Effector memory CD4-positive, alpha-beta T cell (primary cell): ENCODE measurements around the gene HDDC2.

Source experiments
- DNase-seq, 3 donors: peaks; one replicate each; pipeline ENCODE4 v3.0.0-alpha.2; 2020
- H3K27ac ChIP-seq: 2 replicates; pipeline ENCODE4 v1.7.0; 2013; ENCODE audit warnings: mild to moderate bottlenecking, low read length, moderate library complexity; ENCODE audit not compliant: insufficient read depth, poor library complexity, severe bottlenecking
- H3K27me3 ChIP-seq: replicated peaks from 2 replicates; pipeline ENCODE4 v1.7.0; 2013; ENCODE audit warnings: mild to moderate bottlenecking, low read length; ENCODE audit not compliant: insufficient read depth, control insufficient read depth, poor library complexity, severe bottlenecking
- H3K36me3 ChIP-seq: 2 replicates; pipeline ENCODE4 v1.7.0; 2013; ENCODE audit warnings: mild to moderate bottlenecking, low read length, moderate library complexity; ENCODE audit not compliant: control insufficient read depth, insufficient read depth
- H3K4me1 ChIP-seq: 2 replicates; pipeline ENCODE4 v1.7.0; 2013; ENCODE audit warnings: low read length, mild to moderate bottlenecking; ENCODE audit not compliant: control insufficient read depth, insufficient read depth, poor library complexity, severe bottlenecking
- H3K4me3 ChIP-seq: 2 replicates; pipeline ENCODE4 v1.7.0; 2013; ENCODE audit warnings: low read length, low read depth, mild to moderate bottlenecking; ENCODE audit not compliant: insufficient read depth, poor library complexity, severe bottlenecking
- H3K9me3 ChIP-seq: 2 replicates; pipeline ENCODE4 v1.7.0; 2013; ENCODE audit warnings: mild to moderate bottlenecking, low read length, moderate library complexity; ENCODE audit not compliant: control insufficient read depth

The HDDC2 gene

GRCh38 chr6:125246566-125246965 lies 55.2 kb downstream of the HDDC2 start:
- no peak for DNase-seq
- H3K9me3 ChIP-seq = no peaks in the 10 kb centered on the region
- H3K4me1 ChIP-seq = no peaks in the 10 kb centered on the region
- H3K27ac ChIP-seq = no peak overlapping the region
- no peaks in the 10 kb centered on the region for H3K27me3 ChIP-seq
- no peak overlapping the region for H3K4me3 ChIP-seq
- no peaks in the 10 kb centered on the region for H3K36me3 ChIP-seq

- H3K27me3 ChIP-seq = no peaks in the 10 kb centered on the region
- no peaks in the 10 kb centered on the region for H3K9me3 ChIP-seq
- no peak for DNase-seq
- H3K36me3 ChIP-seq = no peaks in the 10 kb centered on the region
- no peak overlapping the region for H3K4me3 ChIP-seq
- H3K27ac ChIP-seq = no peak overlapping the region
- H3K4me1 ChIP-seq = no peaks in the 10 kb centered on the region
These were observed 56.1 kb downstream of the HDDC2 start for GRCh38 chr6:125245523-125246264.

- H3K27ac ChIP-seq = no peak overlapping the region
- H3K4me3 ChIP-seq = no peak overlapping the region
- H3K27me3 ChIP-seq = no peaks in the 10 kb centered on the region
- no peaks in the 10 kb centered on the region for H3K4me1 ChIP-seq
- H3K9me3 ChIP-seq = no peaks in the 10 kb centered on the region
- no peaks in the 10 kb centered on the region for H3K36me3 ChIP-seq
- no peak for DNase-seq
These were observed 56.7 kb downstream of the HDDC2 start for GRCh38 chr6:125245109-125245508.

GRCh38 chr6:125237764-125238163 lies 64.0 kb downstream of the HDDC2 start:
- no peak for DNase-seq
- no peaks in the 10 kb centered on the region for H3K36me3 ChIP-seq
- H3K27me3 ChIP-seq = no peaks in the 10 kb centered on the region
- H3K4me3 ChIP-seq = no peak overlapping the region
- no peaks in the 10 kb centered on the region for H3K9me3 ChIP-seq
- no peak overlapping the region for H3K27ac ChIP-seq
- H3K4me1 ChIP-seq = no peaks in the 10 kb centered on the region

- no peak for DNase-seq
These were observed 65.0 kb downstream of the HDDC2 start for GRCh38 chr6:125236536-125237327.

GRCh38 chr6:125233202-125233601 lies 68.6 kb downstream of the HDDC2 start:
- no peaks in the 10 kb centered on the region for H3K9me3 ChIP-seq
- H3K27ac ChIP-seq = no peak overlapping the region
- H3K4me3 ChIP-seq = no peak overlapping the region
- no peaks in the 10 kb centered on the region for H3K36me3 ChIP-seq
- DNase-seq = no peak
- H3K4me1 ChIP-seq = no peaks in the 10 kb centered on the region
- H3K27me3 ChIP-seq = no peaks in the 10 kb centered on the region

More at GRCh38 chr6:125236536-125237327, 65.0 kb downstream of the HDDC2 start:
- Histone ChIP-seq H3K27me3 (no peaks in the 10 kb centered on the region), H3K4me1 (no peaks in the 10 kb centered on the region), H3K9me3 (no peaks in the 10 kb centered on the region), H3K4me3 (no peak overlapping the region), H3K27ac (no peak overlapping the region), H3K36me3 (no peaks in the 10 kb centered on the region)

GRCh38 chr6:125232466-125232865 lies 69.3 kb downstream of the HDDC2 start:
- Histone ChIP-seq H3K27ac (no peak overlapping the region), H3K36me3 (no peaks in the 10 kb centered on the region), H3K4me3 (no peak overlapping the region), H3K27me3 (no peaks in the 10 kb centered on the region), H3K9me3 (no peaks in the 10 kb centered on the region), H3K4me1 (no peaks in the 10 kb centered on the region)
- DNase-seq = no peak

GRCh38 chr6:125231574-125232343 lies 70.0 kb downstream of the HDDC2 start:
- Histone ChIP-seq H3K36me3 (no peaks in the 10 kb centered on the region), H3K27ac (no peak overlapping the region), H3K9me3 (no peaks in the 10 kb centered on the region), H3K4me1 (no peaks in the 10 kb centered on the region), H3K27me3 (no peaks in the 10 kb centered on the region), H3K4me3 (no peak overlapping the region)
- no peak for DNase-seq

GRCh38 chr6:125231133-125231532 lies 70.6 kb downstream of the HDDC2 start:
- no peaks in the 10 kb centered on the region for H3K27me3 ChIP-seq
- no peak overlapping the region for H3K4me3 ChIP-seq
- H3K27ac ChIP-seq = no peak overlapping the region
- no peaks in the 10 kb centered on the region for H3K4me1 ChIP-seq
- no peaks in the 10 kb centered on the region for H3K36me3 ChIP-seq
- no peak for DNase-seq
- H3K9me3 ChIP-seq = no peaks in the 10 kb centered on the region

GRCh38 chr6:125230674-125231073 lies 71.1 kb downstream of the HDDC2 start:
- no peaks in the 10 kb centered on the region for H3K9me3 ChIP-seq
- H3K27me3 ChIP-seq = no peaks in the 10 kb centered on the region
- no peaks in the 10 kb centered on the region for H3K36me3 ChIP-seq
- no peaks in the 10 kb centered on the region for H3K4me1 ChIP-seq
- no peak overlapping the region for H3K27ac ChIP-seq
- no peak overlapping the region for H3K4me3 ChIP-seq
- no peak for DNase-seq
